Measurements from ENCODE around the gene ZNF473.
"Not testable (repeated sequence)": the region's sequence is repeated elsewhere in the genome, so short reads cannot be mapped to it uniquely, and the experiment has no call there.

The ZNF473 gene

DNA sequence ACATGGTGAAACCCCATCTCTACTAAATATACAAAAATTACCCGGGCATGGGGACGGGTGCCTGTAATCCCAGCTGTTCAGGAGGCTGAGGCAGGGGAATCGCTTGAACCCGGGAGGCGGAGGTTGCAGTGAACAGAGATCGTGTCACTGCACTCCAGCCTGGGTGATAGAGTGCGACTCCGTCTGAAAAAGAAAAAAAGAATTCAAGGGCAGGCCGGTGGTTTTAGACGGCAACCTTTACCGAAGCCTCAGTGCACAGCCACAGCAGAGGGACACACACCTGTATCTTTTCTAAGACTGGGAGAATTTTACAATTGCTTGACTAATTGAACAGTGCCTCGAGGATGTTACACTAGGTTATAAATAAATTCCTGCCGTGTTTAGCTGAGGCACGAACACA is 73.9 kb downstream of the ZNF473 start:
- DNase-seq (ENCODE audit: low read depth in 2 of 2) = not testable (repeated sequence)

DNA sequence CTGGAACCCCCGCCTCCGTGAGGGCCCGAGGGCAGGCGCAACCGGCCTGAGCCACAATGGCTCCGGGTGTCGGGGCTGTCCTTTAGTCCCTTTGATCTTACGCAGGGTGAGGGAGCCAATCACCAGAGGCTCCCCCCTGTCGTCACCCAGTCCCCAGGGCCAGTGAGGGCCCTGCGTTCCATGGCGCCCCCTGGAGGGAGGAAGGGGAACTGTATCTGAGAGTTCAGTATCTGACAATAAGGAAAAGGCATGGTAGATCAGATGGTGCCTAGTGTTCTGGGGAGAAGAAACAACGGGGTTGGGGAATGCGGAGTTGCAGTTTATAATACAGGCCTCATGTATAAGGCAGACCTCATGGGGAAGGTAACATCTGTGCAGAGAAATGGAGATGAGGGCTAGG is 75.1 kb downstream of the ZNF473 start:
- not testable (repeated sequence) for DNase-seq (ENCODE audit: low read depth in 2 of 2)
